Kidney (tissue), 14 donors: ENCODE data around the gene COL12A1. TPM values are rescaled to one million over a fixed set of nuclear protein-coding genes. Genes with fewer than 3 reads are reported as not detected.
A peak's percentile ranks its signal among the peaks of the same experiment; 100 is the strongest.

ENCODE experiments used
- DNase-seq, 5 donors: peaks; one replicate each; pipeline ENCODE4 v3.0.0-alpha.2; 2013 to 2020
- FAIRE-seq: peaks from 2 replicates; lab custom pipeline; 2012; peaks lifted over from hg19 to GRCh38; lab: Jason Lieb, UNC
- H3K27ac ChIP-seq, 2 donors: one replicate each; pipeline ENCODE4 v1.7.0; 2013; ENCODE audit warnings: low read depth in 2 of 2, low read length in 2 of 2, inconsistent platforms in 1 of 2
- H3K27me3 ChIP-seq: one replicate; pipeline ENCODE4 v1.7.1; 2013; ENCODE audit warnings: low read length, inconsistent platforms; ENCODE audit not compliant: control insufficient read depth, insufficient read depth
- H3K36me3 ChIP-seq, 3 donors: one replicate each; pipeline versions ENCODE4 v1.7.0 to v1.7.1; 2013; ENCODE audit warnings: low read length in 3 of 3, control low read depth in 1 of 3, inconsistent platforms in 1 of 3; ENCODE audit not compliant: insufficient read depth in 3 of 3, control insufficient read depth in 2 of 3
- H3K4me1 ChIP-seq, 3 donors: one replicate each; pipeline versions ENCODE4 v1.7.0 to v1.7.1; 2013; ENCODE audit warnings: low read length in 3 of 3, inconsistent platforms in 1 of 3, low read depth in 1 of 3; ENCODE audit not compliant: control insufficient read depth in 2 of 3, insufficient read depth in 2 of 3
- H3K4me3 ChIP-seq, 3 donors: one replicate each; pipeline versions ENCODE4 v1.7.0 to v1.8.1; 2013; ENCODE audit warnings: low read length in 3 of 3, control low read depth in 1 of 3, inconsistent platforms in 1 of 3
- H3K9ac ChIP-seq, 3 donors: one replicate each; pipeline versions ENCODE4 v1.7.0 to v1.7.1; 2013; ENCODE audit warnings: low read length in 3 of 3, control low read depth in 1 of 3, inconsistent platforms in 1 of 3
- H3K9me3 ChIP-seq, 3 donors: one replicate each; pipeline versions ENCODE4 v1.7.0 to v1.7.1; 2013; ENCODE audit warnings: low read length in 3 of 3, control low read depth in 1 of 3, inconsistent platforms in 1 of 3; ENCODE audit not compliant: control insufficient read depth in 2 of 3, insufficient read depth in 1 of 3
- intact Hi-C: fragments of 100-400 bp; cut with DNase I; formaldehyde crosslinking; loops from one replicate; pipeline ENCODE4 v1.11.1; 2022
- polyA plus RNA-seq: library from polyadenylated mRNA; stranded (reverse); fragments of 350-450 nt; fragmentation: Illumina TruSeq; extraction: RNeasy Lipid Tissue Mini Kit (QIAGEN cat#74804); gene quantifications from one replicate; pipeline ENCODE4 v1.2.3, GENCODE V29; 2014; ENCODE audit warnings: low read depth, low replicate concordance; ENCODE audit not compliant: insufficient read depth
- total RNA-seq: library from RNA; stranded (reverse); fragmentation: NEBNext Ultra II Directional; extraction: Animal tissue kit (Norgen Biotek cat#: 25700); gene quantifications from one replicate; pipeline ENCODE4 v1.2.1, GENCODE V29; 2021
- TF ChIP-seq, protein P1 (sequence below): IDR thresholded peaks from 3 replicates; pipeline ENCODE4 v1.5.1; 2012; ENCODE audit warnings: mild to moderate bottlenecking, moderate library complexity, borderline replicate concordance; ENCODE audit not compliant: insufficient read depth; ENCODE audit errors: extremely low read depth
- donor health status: control.
- donor health status: control.
- donor health status: control.
- donor health status: control.
- donor health status: control.
- donor health status: DM: yes; HTN: yes; CAD: no.
- donor health status: Normal renal cell carcinoma (clear cell type).

The COL12A1 gene
- total and polyA plus RNA-seq, 2 donors from 2014 or later, result 12.3 to 28.3 TPM

DNA sequence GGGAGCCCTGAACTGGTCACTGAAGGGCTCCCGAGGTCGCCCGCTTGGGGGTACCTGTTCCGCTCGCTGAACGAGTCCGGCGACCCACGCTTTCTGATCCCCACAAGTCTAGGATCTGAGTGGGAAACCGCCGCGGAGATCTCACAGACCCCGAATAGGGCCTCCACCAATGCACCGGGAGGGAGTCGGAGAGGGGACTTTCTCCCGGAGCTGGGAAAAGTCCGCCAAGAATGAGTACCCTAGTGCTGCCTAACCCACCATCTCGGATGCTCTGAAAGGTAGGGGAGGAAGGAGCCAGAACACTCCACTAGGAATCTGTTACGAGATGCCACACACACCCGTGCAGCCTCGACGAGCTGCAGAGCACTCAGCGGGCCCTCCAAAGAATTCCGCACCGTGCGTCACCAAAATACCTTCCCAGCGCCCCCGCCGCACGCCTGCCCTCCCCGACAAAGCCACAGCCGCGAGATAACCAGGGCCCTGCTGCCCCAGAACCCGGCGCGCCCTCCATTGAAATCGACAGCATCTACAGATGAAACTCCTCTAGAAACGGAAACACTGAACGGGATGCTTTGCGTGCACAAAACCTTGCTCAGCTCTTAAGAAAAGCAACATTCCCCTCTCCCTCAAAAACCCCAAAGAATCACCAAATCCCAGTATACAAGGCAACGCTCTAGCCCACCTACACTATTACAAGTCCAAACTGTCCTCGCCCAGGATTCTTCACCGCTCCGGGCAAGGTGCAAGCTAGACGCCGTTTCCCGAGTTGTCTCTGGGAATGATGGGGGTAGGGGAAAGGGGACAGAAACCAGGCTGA is 686 bp downstream of the COL12A1 start:
- Histone ChIP-seq H3K4me1 (peaks cover 0 to 16% (median 4%) of the 10 kb centered on the region in 3 donors), H3K9me3 (no peaks in the 10 kb centered on the region), H3K36me3 (no peaks in the 10 kb centered on the region), H3K4me3 (peak overlapping the region; percentile 56 to 77 (median 70)), H3K27ac (peak overlapping the region; percentile 79 to 83), H3K9ac (peak overlapping the region in 2 of 3 donors; percentile 65 to 69), H3K27me3 (peaks cover 9% of the 10 kb centered on the region)
- DNase-seq, result peak in 3 of 5 donors; percentile 35 to 80 (median 61)
- FAIRE-seq, result no peak
- intact Hi-C loops, result loop anchor here (5.0 kb wide), 1 partner anchor 1468 kb away; no protein-coding TSS in a partner anchor
- TF ChIP-seq, protein P1, sequence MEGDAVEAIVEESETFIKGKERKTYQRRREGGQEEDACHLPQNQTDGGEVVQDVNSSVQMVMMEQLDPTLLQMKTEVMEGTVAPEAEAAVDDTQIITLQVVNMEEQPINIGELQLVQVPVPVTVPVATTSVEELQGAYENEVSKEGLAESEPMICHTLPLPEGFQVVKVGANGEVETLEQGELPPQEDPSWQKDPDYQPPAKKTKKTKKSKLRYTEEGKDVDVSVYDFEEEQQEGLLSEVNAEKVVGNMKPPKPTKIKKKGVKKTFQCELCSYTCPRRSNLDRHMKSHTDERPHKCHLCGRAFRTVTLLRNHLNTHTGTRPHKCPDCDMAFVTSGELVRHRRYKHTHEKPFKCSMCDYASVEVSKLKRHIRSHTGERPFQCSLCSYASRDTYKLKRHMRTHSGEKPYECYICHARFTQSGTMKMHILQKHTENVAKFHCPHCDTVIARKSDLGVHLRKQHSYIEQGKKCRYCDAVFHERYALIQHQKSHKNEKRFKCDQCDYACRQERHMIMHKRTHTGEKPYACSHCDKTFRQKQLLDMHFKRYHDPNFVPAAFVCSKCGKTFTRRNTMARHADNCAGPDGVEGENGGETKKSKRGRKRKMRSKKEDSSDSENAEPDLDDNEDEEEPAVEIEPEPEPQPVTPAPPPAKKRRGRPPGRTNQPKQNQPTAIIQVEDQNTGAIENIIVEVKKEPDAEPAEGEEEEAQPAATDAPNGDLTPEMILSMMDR, result no peak

DNA sequence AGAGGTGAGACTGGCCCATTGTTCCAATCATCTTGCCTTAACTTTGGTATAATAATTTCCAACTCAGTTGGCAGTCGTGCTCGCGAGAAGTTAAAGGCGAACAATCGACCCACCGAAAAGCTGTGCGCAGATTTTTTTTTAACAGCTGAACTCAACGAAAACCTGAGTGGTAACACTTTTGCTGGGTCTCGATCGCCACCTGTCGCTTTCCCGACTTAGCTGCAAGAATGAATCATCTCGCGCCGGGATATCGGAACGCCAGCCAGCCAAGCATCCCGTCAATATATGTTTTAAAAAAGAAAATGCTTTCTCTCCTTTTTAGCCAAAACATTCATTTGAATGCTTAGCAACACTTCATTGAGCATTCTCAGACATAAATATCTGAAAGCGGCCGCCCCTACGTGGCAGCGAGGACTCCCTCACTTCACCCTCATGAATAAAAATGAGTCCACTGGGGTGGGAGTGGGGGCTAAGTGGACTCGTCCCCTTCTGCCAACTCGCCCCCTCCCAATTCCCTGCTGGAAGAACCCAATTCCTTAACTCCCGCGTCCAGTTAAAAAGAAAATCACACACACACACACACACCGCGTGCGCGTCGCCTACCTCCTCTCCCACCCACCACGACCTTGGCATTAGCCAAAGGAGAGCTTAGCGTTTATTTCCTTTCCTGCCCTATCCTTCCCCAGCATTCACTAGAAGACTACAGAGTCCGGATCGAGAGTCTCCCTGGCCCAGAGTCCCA is 1.5 kb downstream of the COL12A1 start:
- DNase-seq (peak; percentile 77 to 94 (median 89)), FAIRE-seq (peak; percentile 35)
- TF ChIP-seq, protein P1, result peak; percentile 71
- Histone ChIP-seq H3K4me3 (peak overlapping the region; percentile 56 to 77 (median 70)), H3K9me3 (no peaks in the 10 kb centered on the region), H3K27ac (peak overlapping the region; percentile 79 to 83), H3K4me1 (peaks cover 0 to 16% (median 4%) of the 10 kb centered on the region in 3 donors), H3K36me3 (no peaks in the 10 kb centered on the region), H3K27me3 (peaks cover 9% of the 10 kb centered on the region), H3K9ac (peak overlapping the region in 2 of 3 donors; percentile 31 to 69)
- intact Hi-C loops, result no loop called here

DNA sequence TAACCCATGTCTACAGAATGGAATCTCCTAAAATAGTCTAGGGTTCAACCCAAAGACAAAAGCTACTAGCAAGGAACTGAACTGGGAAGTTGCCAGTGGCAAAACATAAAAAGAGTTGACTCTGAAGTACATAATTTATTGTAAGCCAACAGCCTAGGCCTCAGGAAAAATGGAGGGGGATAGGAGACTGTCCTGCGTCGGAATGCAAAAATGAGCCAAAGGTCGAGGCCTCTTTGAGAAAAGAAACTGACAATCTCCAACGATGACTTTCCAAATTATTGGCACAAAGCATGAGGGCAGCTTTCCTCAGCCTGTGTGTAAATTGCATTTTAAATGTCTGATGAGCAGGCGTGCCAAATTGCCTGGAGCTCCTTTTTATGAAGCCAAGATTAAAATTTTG is 2.1 kb downstream of the COL12A1 start:
- H3K9me3 ChIP-seq, result no peaks in the 10 kb centered on the region
- H3K9ac ChIP-seq, result peak overlapping the region in 1 of 3 donors; percentile 69
- peaks cover 0 to 15% (median 3%) of the 10 kb centered on the region in 3 donors for H3K4me1 ChIP-seq
- no peak for FAIRE-seq
- DNase-seq, result peak in 2 of 5 donors; percentile 32 to 43
- peak overlapping the region; percentile 30 to 70 (median 58) for H3K4me3 ChIP-seq
- H3K27ac ChIP-seq, result peak overlapping the region; percentile 12 to 44
- TF ChIP-seq, protein P1, result no peak
- intact Hi-C loops, result no loop called here
- H3K36me3 ChIP-seq, result no peaks in the 10 kb centered on the region
- peaks cover 8% of the 10 kb centered on the region for H3K27me3 ChIP-seq
